ENCODE results near the gene ADGRL3.
"Not testable (repeated sequence)": the region's sequence is repeated elsewhere in the genome, so short reads cannot be mapped to it uniquely, and the experiment has no call there.

The ADGRL3 gene

DNA sequence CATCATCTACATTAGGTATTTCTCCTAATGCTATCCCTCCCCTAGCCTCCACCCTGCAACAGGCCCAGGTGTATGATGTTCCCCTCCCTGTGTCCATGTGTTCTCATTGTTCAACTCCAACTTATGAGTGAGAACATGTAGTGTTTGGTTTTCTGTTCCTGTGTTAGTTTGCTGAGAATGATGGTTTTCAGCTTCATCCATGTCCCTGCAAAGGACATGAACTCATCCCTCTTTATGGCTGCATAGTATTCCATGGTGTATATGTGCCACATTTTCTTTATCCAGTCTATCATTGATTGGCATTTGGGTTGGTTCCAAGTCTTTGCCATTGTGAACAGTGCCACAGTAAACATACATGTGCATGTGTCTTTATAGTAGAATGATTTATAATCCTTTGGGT is 7.0 kb downstream of the ADGRL3 start:
- not testable (repeated sequence) for DNase-seq

DNA sequence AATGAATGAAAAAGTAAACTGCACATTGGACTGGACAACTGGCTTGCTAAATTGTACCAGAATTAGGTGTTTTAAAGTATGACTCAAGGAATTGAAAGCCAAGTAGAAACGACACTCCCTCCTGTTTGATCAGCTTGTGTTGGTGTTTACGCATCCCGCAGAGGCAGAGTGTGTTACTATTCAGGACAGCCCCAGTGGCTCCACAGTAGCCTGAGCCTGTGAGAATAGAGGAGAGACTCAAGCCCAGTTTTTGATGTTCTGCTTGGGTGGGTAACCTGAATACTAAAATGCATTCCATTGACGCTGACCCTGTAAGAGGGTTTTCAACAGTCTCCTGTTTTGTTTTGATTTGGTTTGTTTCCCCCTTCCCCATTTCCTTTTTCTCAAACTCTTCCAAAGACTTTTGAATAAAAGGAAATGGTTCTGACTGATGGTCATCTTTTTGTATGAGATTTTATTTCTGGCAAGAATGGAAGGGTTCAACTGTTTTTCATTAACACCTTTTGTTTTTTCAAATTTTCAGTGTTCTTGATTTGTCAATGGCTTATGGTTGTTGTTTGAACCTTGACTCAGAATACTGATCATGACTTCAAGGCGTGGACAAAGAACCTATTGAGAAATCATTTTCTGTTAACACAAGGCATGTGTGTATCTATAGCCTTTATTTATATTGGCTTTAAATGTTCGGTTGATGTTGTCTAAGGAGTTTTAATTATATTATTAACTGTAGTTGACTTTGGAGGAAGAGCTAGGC is 10.2 kb downstream of the ADGRL3 start:
- no peak for DNase-seq

DNA sequence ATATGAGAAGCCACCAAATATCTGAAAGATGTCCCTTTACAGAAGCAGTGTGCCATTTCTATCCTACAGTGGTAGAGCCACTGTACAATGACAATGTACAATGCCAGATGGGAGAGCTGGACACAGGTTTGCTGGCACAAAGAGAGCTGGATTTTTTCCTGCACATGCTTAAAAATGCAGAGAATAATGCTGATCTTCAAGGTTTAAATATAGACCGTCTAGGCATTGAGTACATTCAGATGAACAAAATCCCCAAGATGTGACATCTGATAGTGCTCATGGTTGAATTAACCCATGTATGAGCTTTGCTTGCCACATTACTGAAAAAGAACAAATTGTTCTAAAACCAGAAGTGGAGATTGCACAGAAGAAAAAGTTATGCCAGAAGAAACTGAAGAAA is 11.7 kb downstream of the ADGRL3 start:
- no peak for DNase-seq

DNA sequence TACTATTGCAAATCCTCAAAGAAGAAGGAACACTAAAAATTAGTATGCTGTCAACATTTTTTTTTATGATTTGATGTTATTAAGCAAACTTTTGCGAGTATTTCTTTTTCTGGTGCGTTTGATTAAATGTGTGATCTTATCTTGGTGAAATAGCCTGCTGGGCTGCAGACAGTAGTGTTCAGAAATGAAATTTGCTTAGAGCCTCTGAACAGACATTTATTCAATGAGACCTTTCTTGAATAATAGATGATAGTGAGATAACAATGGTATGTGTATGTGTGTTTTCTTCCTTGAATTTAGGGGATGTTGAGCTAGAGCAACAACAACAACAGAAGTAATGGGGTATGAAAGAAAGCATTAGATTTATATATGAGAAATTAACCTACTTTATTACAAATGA is 12.7 kb downstream of the ADGRL3 start:
- DNase-seq, result no peak

DNA sequence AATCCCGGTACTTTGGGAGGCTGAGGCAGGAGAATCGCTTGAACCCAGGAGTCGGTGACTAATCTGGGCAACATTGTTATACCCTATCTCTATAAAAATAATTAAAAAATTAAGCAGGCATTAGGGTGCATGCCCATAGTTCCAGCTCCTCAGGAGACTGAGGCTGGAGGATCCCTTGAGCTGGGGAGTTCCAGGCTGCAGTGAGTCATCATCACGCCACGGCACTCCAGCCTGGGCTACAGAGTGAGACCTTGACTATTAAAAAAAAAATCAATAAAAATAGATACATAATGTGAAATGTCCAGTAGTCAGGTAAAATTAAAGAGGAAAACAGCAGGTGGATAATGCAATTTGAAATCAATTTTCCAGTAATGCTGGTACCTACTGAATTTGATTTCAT is 14.6 kb downstream of the ADGRL3 start:
- no peak for DNase-seq

DNA sequence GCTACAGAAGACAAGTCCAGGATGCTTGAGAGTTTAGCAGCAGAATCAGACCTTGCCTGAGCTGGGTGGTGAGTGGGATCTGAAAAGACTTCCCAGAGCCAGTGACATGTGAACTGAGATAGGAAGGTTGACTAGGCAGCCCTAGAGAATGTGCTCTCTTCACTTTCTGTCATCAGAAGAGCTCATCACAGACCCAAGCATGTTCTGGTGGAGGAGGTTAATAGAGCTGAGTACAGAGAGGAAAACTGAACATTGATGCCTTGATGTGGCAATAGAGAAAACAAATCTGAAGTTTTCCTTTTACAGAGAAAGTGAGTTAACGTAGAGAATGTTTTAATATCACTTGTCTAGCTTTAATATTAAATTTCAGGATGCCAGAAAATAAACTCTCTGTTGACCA is 17.1 kb downstream of the ADGRL3 start:
- no peak for DNase-seq

DNA sequence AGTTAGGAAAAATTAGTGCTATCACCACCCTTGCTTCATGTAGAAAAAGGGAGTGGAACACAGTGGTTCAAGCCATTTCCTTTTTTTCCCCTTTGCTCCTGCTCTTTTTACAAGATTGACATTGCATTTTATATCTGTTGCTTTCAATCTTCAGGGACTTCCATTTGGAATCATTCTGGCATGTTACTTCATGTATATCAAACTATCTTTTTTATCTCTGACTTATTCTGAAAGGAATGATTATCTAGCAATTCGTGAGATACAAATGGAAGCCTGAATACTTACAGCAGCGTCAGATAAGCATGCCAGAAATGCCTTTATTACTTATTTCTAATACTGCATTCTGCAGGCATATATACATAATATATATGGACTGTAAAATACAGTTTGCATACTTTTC is 20.4 kb downstream of the ADGRL3 start:
- no peak for DNase-seq

DNA sequence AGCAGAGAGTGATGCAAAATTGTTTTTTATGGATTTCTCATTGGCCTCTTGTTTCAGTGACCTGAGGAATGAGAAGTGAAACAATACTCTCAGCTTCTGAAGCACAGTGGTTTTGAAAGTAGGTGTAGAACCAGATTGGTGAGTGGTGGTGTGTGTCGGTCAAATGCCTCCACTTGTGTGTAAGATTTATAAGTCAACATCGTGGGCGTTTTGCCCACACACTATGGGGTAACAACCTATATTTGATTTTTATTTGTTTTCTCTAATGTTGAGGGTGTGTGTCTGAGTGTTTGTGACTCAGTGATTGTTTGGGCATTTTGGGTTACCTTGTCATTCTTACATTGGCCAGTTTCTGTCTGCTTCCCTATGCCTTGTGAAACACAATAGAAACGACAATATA is 23.3 kb downstream of the ADGRL3 start:
- no peak for DNase-seq

DNA sequence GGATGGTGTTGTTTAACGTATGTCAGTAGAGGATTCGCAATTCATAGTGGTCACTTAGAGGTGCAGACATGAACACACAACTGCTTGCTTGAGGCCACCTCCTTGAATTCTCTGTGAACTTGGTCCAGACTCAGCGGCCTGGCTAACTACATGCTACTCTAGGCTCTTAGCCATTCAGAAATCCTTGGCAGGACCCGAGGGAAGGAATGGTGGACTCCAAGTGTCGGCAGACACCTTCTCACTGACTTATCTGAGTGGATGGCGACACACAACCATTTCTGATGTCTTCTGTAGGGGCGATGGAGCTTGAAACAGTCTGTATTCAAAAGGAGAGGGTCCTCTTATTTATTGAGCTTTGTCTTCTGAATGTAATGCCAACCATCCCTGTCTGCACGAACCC is 24.4 kb downstream of the ADGRL3 start:
- no peak for DNase-seq

DNA sequence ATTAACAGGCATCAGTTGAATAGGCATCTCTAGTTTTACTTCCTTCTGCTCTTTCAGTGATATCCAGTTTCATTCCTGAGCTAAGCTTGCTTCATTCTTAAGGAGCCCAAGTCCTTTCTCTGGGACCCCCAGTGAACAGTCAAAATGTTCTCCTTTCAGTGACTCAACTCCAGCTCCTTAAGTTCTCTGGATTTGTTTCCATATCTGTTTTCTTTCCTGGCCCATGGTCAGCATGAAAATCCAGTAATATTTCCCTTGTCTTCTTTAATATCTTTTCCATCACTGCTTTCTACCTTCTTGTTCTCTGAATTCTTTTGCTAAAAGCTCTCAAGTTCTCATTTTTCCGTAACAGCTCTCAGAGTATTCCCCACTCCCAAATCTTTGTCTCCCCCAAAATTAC is 25.5 kb downstream of the ADGRL3 start:
- DNase-seq, result no peak

DNA sequence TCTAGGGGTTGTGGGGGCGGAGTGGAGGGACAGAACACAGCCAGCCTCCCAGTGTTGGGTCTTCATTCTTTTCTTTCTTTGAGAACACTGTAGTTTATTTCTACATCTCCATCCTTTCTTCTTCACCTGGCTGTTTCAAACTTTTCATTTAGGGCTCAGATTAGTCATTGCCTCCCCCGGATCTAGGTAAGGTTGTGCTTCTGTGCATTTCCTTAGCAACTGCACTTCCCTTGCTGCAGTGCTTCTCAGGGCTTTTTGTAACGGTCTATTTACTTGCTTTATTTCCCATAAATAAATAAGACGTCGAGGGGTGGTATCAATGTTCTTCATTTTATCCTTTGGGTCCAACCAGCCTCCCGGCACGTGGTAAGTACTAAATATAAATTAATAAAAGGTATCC is 31.3 kb downstream of the ADGRL3 start:
- DNase-seq, result no peak

DNA sequence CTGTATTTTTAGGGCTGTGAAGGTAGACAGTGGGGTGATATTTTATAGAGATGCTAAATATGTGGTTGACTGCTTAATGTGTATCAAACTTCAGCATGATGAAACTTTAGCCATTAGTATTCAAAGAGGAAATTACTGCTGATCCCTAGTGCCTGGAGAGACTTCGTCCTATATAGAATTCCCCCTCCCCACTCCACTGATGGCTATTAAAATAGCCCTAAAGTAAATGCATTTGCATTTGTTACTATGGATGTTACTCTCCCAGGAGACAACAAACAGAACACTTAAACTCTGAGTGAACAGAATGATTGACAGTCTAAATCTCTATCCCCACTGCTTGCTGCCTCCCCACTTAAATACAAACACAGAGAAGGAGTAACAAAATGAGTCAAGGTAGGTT is 39.1 kb downstream of the ADGRL3 start:
- DNase-seq, result no peak

DNA sequence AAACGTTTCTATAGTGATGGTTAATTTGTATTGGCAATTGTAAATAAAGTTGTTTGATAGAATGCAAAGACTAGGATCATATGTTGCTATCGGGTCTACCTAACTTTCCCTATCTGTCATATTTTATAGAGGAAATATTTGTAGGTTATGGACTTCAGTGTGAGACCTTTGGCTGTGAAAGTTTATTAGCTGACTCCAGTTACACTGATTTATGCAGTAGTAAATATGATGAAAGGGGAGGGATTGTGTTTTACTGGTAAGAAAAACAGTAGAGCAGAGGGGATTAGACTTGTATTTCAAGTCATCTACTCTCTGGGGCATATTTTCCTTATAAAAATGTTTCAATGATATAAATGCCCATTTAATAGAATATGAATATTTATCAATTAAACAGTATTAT is 43.8 kb downstream of the ADGRL3 start:
- DNase-seq, result no peak

DNA sequence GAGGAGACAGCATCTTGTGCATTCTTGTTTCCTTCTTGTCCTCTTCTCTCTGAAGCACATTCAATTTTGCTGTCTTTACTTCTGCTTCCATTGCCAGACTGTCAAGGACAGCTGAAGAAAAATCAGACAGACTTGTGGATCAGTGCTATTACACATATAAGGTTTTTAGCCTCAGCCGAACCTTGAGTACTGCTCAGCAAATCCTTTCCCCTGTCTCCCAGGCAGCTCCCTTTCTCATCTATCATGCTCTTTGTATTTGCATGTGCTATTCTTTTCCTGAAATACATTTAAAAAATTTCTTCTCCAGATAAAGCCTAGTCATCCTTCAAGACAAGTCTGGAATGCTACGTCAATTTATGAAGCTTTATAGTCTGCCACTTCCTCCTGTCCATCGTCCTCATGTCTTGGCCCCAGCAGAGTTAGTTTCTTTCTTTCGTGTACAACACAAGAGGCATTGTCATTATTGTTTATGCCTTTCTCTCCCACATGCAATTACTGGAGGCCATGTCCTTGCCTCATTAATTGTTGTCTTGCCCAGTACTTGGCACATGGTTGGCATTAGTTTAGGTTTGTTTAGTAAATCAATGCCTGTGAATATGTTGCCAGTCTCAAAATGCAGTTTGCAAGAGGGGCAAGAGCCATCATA is 45.1 kb downstream of the ADGRL3 start:
- no peak for DNase-seq

DNA sequence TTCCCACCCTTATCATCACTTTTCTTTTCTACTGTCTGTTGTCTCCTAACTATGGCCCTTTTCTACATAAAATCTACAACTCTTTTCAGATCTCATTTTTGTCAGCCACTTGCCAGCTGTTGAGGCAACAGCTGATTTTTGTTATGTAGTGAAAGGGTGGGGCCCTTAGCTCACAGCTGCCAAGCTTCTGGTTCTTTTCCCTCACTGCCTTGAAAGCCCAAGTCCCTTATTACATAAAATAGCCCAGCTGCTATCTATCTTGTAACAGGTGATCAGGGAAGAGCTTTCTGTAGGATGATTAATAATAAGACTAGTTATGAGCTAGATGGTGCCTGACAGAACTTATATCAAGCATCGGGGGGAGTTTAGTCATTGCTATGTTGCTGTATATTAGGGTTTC is 45.9 kb downstream of the ADGRL3 start:
- no peak for DNase-seq

DNA sequence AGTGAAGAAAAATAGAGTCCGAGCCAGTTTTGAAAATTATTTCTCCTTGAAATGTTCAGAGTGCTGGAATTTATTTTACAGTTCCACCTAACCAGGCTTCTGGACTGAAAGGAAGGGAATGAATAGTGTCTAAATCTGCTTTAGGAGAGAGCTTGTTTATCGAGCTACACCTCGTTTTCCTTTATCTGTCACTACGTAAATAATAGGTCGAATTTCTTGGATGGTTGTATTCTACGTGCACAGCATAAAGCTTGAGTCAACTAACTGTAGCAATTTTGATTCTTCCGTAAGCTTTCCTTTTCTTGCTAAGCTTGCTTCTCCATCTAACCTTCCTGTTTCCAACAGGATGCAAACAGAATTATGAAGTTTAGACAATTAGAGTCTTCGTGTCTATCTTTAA is 48.6 kb downstream of the ADGRL3 start:
- no peak for DNase-seq

DNA sequence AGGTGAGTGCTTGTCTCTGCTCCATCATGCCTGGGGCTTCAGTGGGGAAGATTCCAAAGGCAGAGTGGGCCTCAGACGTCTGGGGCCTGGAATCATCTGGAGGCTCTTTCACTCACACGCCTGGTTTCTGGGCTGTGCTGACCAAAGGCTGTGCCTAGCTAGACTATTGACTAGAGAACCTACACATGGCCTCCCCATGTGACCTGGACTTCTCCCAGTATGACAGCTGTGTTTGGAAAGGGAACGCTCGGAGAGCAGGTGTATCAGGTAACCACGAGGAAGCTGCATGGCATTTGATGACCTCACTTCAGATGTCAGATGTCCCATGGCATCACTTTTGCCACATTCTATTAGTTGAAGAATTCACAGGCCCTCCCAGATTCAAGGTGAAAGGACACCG is 51.0 kb downstream of the ADGRL3 start:
- DNase-seq, result no peak

DNA sequence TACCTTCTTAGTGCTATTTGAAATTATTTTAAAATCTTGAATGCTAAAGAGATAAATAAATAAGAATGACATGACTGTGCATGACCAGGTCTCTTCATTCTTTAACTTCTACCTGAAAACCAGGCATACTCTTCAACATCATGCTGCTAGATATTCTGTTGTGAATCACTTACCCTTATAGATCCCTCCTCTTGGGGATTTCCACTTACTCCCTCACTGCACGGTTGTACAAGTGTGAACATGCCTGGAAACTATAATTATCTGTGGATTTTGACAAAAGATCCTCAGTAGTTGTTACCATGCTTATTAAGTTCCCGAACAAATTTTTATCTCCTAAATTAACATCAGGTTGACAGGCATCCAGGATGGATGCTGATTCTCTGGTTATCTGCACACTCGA is 54.3 kb downstream of the ADGRL3 start:
- no peak for DNase-seq

DNA sequence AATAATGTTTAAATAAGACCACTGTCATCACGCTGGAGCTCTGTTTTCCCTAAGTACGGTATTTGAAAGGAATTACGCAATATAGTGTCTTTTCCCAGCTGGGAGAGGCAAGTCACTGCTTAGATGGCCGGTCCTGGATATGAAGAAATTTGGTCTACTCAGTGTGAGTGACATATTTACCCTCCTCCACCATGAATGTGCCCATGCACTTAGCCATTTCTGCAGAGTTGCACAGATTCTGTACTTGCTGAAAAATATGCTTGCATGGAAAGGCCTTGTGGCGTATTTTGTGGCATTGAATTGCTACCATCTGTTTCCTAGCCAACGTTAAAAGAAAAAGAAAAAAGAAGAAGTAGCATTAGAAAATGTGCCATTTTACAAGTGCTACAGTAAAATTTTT is 73.1 kb downstream of the ADGRL3 start:
- no peak for DNase-seq

DNA sequence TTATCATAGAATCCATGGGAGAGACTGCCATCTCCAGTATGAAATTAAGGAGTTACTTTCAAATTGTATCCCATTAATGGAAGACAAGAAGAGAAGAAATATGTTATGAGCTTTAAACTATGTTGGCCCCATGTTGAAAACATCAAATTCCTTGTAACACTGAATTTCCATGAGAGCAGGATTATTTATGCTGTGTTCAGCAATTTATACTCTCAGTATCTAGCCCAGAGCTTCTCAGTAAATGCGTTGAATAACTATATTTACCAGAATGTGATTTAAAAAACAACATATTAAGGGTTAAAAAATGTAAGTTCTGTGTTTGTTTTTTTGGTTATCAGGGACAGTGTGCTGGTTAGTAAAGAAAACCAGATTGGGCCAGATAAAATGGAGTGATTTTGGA is 74.2 kb downstream of the ADGRL3 start:
- no peak for DNase-seq

DNA sequence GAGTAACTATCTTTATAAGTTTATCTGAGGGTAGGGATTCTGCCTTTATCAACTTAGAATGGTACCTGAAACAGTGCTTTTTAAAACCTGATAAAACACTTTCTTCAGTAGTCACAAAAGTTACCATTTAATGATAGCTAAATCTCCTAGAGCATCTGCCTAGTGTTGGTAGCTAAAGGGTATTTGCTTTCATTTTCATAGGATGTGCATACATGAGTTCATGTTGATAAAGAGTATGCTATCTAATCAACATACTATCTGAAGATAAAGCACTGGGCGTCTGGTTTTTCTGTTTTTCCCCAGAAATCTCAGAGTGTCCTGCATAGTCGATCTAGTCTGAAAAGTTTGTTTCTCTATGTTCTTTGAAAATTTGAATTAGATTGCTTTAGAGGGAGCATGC is 75.1 kb downstream of the ADGRL3 start:
- no peak for DNase-seq

DNA sequence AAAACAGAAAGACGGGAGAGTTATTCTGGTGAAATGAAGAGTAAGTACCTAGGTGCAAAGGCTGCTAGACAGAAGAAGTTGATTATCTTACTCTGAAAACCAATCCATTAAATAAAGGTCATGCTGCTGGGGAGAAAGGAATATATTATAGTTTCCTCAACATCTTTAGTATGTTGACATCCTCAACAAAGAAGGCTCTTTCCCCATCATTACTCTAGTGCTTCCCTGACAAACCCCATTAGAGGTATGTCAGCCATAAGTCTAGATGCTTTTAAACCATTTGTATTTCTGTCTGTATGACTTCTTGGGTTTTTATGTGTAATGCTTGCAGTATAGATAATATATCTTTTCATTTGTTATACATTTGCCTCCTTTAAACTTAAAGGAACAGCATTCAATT is 75.9 kb downstream of the ADGRL3 start:
- no peak for DNase-seq

DNA sequence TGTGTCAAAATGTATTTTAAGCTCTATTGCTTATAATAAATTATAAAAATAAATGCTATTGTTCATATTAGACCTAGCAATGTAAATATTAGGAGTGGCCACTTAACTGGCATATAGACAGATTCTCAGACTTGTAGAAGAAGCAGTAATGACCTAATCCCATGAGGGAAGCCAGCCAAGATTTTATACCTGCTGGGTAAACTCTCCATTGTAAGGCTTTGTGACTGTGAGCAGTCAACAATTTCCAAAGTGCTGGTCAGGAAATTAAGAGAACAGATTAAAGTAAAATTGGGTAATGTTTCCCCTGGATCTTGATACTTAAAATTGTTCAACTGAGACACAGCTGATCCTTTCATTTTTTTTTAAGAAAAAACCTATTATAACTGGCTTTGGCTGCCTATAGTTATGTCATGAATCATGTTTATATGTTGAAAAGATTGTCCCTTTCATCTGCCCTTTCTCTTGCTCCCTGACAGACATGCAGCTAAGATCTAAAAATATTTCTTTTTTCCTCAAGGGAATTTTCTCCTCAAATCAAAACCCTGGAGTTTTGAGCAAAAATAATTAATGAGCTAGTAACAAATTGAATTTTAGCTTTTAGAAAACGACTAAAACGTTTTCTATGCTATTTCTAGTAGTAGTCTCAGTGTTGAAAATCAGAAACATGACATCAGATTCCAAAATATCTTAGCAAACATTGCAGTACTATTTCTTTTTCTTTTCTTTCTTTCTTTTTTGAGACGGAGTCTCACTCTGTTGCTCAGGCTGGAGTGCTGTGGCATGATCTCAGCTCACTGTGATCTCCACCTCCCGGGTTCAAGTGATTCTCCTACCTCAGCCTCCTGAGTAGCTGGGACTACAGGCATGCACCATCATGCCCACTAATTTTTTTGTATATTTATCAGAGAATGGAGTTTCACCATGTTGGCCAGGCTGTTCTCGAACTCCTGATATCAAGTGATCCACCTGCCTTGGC is 77.9 kb downstream of the ADGRL3 start:
- DNase-seq, result no peak

DNA sequence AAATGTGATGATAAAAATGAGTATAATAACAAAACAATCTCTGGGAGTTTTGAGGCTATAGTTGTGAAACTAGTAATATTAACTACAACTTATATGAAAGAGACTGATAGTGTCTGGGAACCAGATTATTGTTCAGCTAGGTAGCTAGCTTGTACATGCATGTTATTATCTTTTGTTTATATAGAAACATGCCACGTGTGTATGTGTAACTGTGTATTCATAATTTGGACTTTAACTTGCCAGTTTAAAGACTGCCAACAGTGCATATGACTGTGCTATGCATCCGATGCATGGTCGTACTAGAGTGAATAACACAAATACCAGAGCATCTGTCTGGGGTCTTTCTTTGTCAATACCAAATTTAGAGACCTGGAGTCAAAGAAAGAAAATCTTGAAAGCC is 92.2 kb downstream of the ADGRL3 start:
- no peak for DNase-seq
